HEK293T (cell line): Measurements from ENCODE around the gene CENPB.

Source experiments
- CTCF ChIA-PET: fragments of 350-600 bp; formaldehyde crosslinking; extraction: SDS; loops from one replicate; lab custom pipeline; 2021; ENCODE audit warnings: antibody characterized with exemption, inconsistent platforms; lab: Yijun Ruan, JAX
- POLR2A ChIA-PET: fragments of 350-600 bp; formaldehyde crosslinking; extraction: SDS; loops from one replicate; lab custom pipeline; 2020; ENCODE audit warnings: antibody characterized with exemption, inconsistent platforms; lab: Yijun Ruan, JAX
- DNase-seq: peaks from one replicate; pipeline ENCODE4 v3.0.0; 2012; ENCODE audit warnings: mixed read lengths; ENCODE audit errors: extremely low spot score
- ARNT ChIP-seq: fragments of 450-650 bp; IDR thresholded peaks from 2 replicates; pipeline ENCODE4 v1.6.1; 2017; ENCODE audit warnings: mild to moderate bottlenecking
- BHLHE40 ChIP-seq: fragments of 450-650 bp; IDR thresholded peaks from 2 replicates; pipeline ENCODE4 v1.6.1; 2016; ENCODE audit warnings: mild to moderate bottlenecking, moderate library complexity, borderline replicate concordance
- CTBP1 ChIP-seq: fragments of 450-650 bp; IDR thresholded peaks from 2 replicates; pipeline ENCODE4 v1.6.1; 2016; ENCODE audit warnings: borderline replicate concordance
- ELF4 ChIP-seq: fragments of 450-650 bp; IDR thresholded peaks from 2 replicates; pipeline ENCODE4 v1.6.1; 2017; ENCODE audit warnings: antibody characterized with exemption
- FOXA1 ChIP-seq: fragments of 450-650 bp; IDR thresholded peaks from 2 replicates; pipeline ENCODE4 v1.6.1; 2016; ENCODE audit warnings: mild to moderate bottlenecking
- FOXK2 ChIP-seq: fragments of 450-650 bp; IDR thresholded peaks from 2 replicates; pipeline ENCODE4 v1.6.1; 2016; ENCODE audit warnings: mild to moderate bottlenecking
- FOXM1 ChIP-seq: fragments of 450-650 bp; IDR thresholded peaks from 2 replicates; pipeline ENCODE4 v1.6.1; 2017; ENCODE audit warnings: mild to moderate bottlenecking, borderline replicate concordance
- HDGF ChIP-seq: fragments of 450-650 bp; IDR thresholded peaks from 2 replicates; pipeline ENCODE4 v1.6.1; 2017; ENCODE audit warnings: antibody characterized with exemption, borderline replicate concordance
- L3MBTL2 ChIP-seq: fragments of 450-650 bp; conservative IDR thresholded peaks from 2 replicates; pipeline ENCODE4 v1.6.1; 2016; ENCODE audit warnings: mild to moderate bottlenecking
- LEF1 ChIP-seq: fragments of 450-650 bp; IDR thresholded peaks from 2 replicates; pipeline ENCODE4 v1.6.1; 2017; ENCODE audit warnings: mild to moderate bottlenecking, borderline replicate concordance
- NFRKB ChIP-seq: fragments of 450-650 bp; IDR thresholded peaks from 2 replicates; pipeline ENCODE4 v1.6.1; 2016; ENCODE audit warnings: mild to moderate bottlenecking, moderate library complexity
- PKNOX1 ChIP-seq: fragments of 450-650 bp; IDR thresholded peaks from 2 replicates; pipeline ENCODE4 v1.6.1; 2016
- SP1 ChIP-seq: fragments of 450-650 bp; IDR thresholded peaks from 2 replicates; pipeline ENCODE4 v1.6.1; 2017
- SUZ12 ChIP-seq: fragments of 450-650 bp; IDR thresholded peaks from 2 replicates; pipeline ENCODE4 v1.6.1; 2016; ENCODE audit warnings: mild to moderate bottlenecking
- TARDBP ChIP-seq: fragments of 450-650 bp; IDR thresholded peaks from 2 replicates; pipeline ENCODE4 v1.6.1; 2016
- ZNF384 ChIP-seq: fragments of 450-650 bp; IDR thresholded peaks from 2 replicates; pipeline ENCODE4 v1.6.1; 2016

The CENPB gene

GRCh38 chr20:3753098-3753497 is 33.4 kb downstream of the CENPB start:
- POLR2A ChIA-PET, result interaction anchor here (1.9 kb wide), 1 partner anchor 15 kb away, joined by 6 read pairs; the partner anchor contains the start of gene ADISSP
- CTCF ChIA-PET, result interaction anchor here (0.7 to 1.0 kb wide), 3 partner anchors 12 to 37 kb away, joined by 3 to 4 read pairs (median 4); no protein-coding TSS in a partner anchor
- TF ChIP-seq FOXM1, result no peak
- TF ChIP-seq BHLHE40, result no peak
- no peak for TF ChIP-seq ZNF384
- TF ChIP-seq ELF4, result no peak
- no peak for TF ChIP-seq NFRKB
- TF ChIP-seq ARNT, result no peak
- TF ChIP-seq LEF1, result no peak
- no peak for TF ChIP-seq L3MBTL2
- TF ChIP-seq PKNOX1, result no peak
- TF ChIP-seq FOXK2, result no peak
- DNase-seq, result peak; percentile 69

GRCh38 chr20:3752386-3752759 is 34.2 kb downstream of the CENPB start:
- ChIA-PET CTCF (interaction anchor here (0.7 to 1.0 kb wide), 3 partner anchors 11 to 36 kb away, joined by 3 to 4 read pairs (median 4); no protein-coding TSS in a partner anchor), POLR2A (interaction anchor here (1.9 kb wide), 1 partner anchor 16 kb away, joined by 6 read pairs; the partner anchor contains the start of gene ADISSP)
- TF ChIP-seq NFRKB, result no peak
- no peak for TF ChIP-seq PKNOX1
- no peak for TF ChIP-seq SUZ12
- TF ChIP-seq CTBP1, result no peak
- no peak for TF ChIP-seq ZNF384
- TF ChIP-seq L3MBTL2, result no peak
- TF ChIP-seq HDGF, result no peak
- TF ChIP-seq FOXA1, result no peak
- TF ChIP-seq ELF4, result no peak
- TF ChIP-seq SP1, result no peak
- TF ChIP-seq FOXK2, result no peak
- TF ChIP-seq FOXM1, result no peak
- no peak for TF ChIP-seq ARNT
- no peak for TF ChIP-seq LEF1
- TF ChIP-seq TARDBP, result no peak
- DNase-seq, result no peak

- no peak for DNase-seq
- CTCF ChIA-PET, result interaction anchor here (0.8 to 0.9 kb wide), 2 partner anchors 16 to 103 kb away, joined by 3 read pairs; partner anchors contain the start of gene ADISSP
- TF ChIP-seq ELF4 (no peak), TARDBP (no peak), ZNF384 (no peak), HDGF (no peak), LEF1 (no peak), CTBP1 (no peak), FOXM1 (no peak), PKNOX1 (no peak)
- POLR2A ChIA-PET, result interaction anchor here (1.1 to 1.9 kb wide), 2 partner anchors 16 to 17 kb away, joined by 4 to 6 read pairs; partner anchors contain the start of gene ADISSP
Measured at GRCh38 chr20:3751675-3752385, 34.7 kb downstream of the CENPB start.

GRCh38 chr20:3751305-3751674 is 35.2 kb downstream of the CENPB start:
- DNase-seq, result no peak
- ChIA-PET POLR2A (interaction anchor here (1.1 kb wide), 1 partner anchor 17 kb away, joined by 4 read pairs; no protein-coding TSS in a partner anchor), CTCF (interaction anchor here (0.8 to 0.9 kb wide), 2 partner anchors 17 to 104 kb away, joined by 3 read pairs; partner anchors contain the start of gene ADISSP)
- no peak for TF ChIP-seq ZNF384
- no peak for TF ChIP-seq LEF1
- no peak for TF ChIP-seq FOXM1
- TF ChIP-seq CTBP1, result no peak
- TF ChIP-seq SP1, result no peak
- no peak for TF ChIP-seq HDGF
- TF ChIP-seq ELF4, result no peak
- TF ChIP-seq L3MBTL2, result no peak
- no peak for TF ChIP-seq FOXK2
- TF ChIP-seq SUZ12, result no peak
- no peak for TF ChIP-seq PKNOX1
- no peak for TF ChIP-seq NFRKB
- TF ChIP-seq FOXA1, result no peak
- TF ChIP-seq TARDBP, result no peak
- no peak for TF ChIP-seq ARNT
- TF ChIP-seq BHLHE40, result no peak

- TF ChIP-seq FOXK2, result no peak
- no peak for TF ChIP-seq NFRKB
- TF ChIP-seq SUZ12, result no peak
- no peak for TF ChIP-seq CTBP1
- TF ChIP-seq TARDBP, result no peak
- no peak for TF ChIP-seq L3MBTL2
- no peak for TF ChIP-seq ZNF384
- no peak for TF ChIP-seq PKNOX1
- TF ChIP-seq BHLHE40, result no peak
- TF ChIP-seq ELF4, result no peak
- no peak for TF ChIP-seq SP1
- TF ChIP-seq ARNT, result no peak
- TF ChIP-seq HDGF, result no peak
- no peak for TF ChIP-seq FOXM1
- no peak for TF ChIP-seq FOXA1
- no peak for TF ChIP-seq LEF1
- ChIA-PET POLR2A (no interaction called here), CTCF (no interaction called here)
- peak; percentile 66 for DNase-seq
Measured at GRCh38 chr20:3749689-3750531, 36.6 kb downstream of the CENPB start.
